ENCODE results near the gene WASF1. TPM values are rescaled to one million over a fixed set of nuclear protein-coding genes. Genes with fewer than 3 reads are reported as not detected.

Gene WASF1
- total and polyA plus RNA-seq, 2 donors from 2014 or later, result 6.5 to 9.7 TPM

DNA sequence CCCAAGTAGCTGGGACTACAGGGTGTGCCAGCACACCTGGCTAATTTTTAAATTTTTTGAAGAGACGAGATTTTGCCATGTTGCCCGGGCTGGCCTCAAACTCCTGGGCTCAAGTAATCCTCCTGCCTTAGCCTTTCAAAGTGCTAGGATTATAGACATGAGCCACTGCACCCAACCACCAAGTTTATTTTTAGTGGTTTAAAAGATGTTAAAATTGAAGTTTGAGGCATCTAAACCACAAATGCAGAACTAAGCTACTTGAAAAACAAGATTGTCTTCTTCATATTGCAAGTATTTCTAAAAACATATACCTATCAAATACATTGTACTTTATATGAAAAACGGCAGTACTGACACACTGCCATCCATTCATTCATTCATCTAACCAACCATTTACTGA lies 31.6 kb downstream of the WASF1 start:
- Histone ChIP-seq H3K27ac (ENCODE audit: low read depth in 2 of 2, low read length in 2 of 2) (no peak overlapping the region), H3K36me3 (ENCODE audit: control insufficient read depth in 2 of 3, insufficient read depth in 3 of 3, low read length in 3 of 3) (no peaks in the 10 kb centered on the region), H3K27me3 (ENCODE audit: control insufficient read depth, insufficient read depth, low read length) (no peaks in the 10 kb centered on the region), H3K9me3 (ENCODE audit: control insufficient read depth in 2 of 3, insufficient read depth in 1 of 3, low read length in 3 of 3) (no peaks in the 10 kb centered on the region), H3K9ac (ENCODE audit: low read length in 3 of 3) (no peak overlapping the region), H3K4me3 (ENCODE audit: low read length in 3 of 3) (no peak overlapping the region), H3K4me1 (ENCODE audit: control insufficient read depth in 2 of 3, insufficient read depth in 2 of 3, low read depth in 1 of 3, low read length in 3 of 3) (no peaks in the 10 kb centered on the region)
- no peak for DNase-seq
- TF ChIP-seq, protein P1, sequence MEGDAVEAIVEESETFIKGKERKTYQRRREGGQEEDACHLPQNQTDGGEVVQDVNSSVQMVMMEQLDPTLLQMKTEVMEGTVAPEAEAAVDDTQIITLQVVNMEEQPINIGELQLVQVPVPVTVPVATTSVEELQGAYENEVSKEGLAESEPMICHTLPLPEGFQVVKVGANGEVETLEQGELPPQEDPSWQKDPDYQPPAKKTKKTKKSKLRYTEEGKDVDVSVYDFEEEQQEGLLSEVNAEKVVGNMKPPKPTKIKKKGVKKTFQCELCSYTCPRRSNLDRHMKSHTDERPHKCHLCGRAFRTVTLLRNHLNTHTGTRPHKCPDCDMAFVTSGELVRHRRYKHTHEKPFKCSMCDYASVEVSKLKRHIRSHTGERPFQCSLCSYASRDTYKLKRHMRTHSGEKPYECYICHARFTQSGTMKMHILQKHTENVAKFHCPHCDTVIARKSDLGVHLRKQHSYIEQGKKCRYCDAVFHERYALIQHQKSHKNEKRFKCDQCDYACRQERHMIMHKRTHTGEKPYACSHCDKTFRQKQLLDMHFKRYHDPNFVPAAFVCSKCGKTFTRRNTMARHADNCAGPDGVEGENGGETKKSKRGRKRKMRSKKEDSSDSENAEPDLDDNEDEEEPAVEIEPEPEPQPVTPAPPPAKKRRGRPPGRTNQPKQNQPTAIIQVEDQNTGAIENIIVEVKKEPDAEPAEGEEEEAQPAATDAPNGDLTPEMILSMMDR (IDR thresholded peaks at IDR 0.05; ENCODE audit: borderline replicate concordance, extremely low read depth, insufficient read depth), result no peak
- intact Hi-C loops (cut with DNase I), result no loop called here
- no peak for FAIRE-seq

DNA sequence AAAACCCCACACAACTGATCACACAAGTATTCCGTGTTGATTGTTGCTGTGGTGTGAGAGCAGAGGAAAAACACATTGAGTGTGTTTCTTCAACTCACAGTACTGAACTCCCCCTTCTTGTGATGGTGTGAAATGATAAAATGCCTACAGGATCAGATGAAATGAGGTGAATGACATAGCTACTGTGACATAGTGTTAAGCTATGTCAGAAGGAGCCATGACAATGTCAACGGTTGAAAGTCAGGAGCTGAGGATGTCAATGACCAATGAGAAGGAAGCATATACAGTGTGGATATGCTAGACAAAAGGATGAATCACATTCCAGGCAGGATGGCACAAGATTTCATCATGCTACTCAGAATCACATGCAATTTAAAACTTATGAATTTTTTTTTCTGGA lies 38.8 kb downstream of the WASF1 start:
- Histone ChIP-seq H3K27me3 (ENCODE audit: control insufficient read depth, insufficient read depth, low read length) (no peaks in the 10 kb centered on the region), H3K4me1 (ENCODE audit: control insufficient read depth in 2 of 3, insufficient read depth in 2 of 3, low read depth in 1 of 3, low read length in 3 of 3) (no peaks in the 10 kb centered on the region), H3K9ac (ENCODE audit: low read length in 3 of 3) (no peak overlapping the region), H3K36me3 (ENCODE audit: control insufficient read depth in 2 of 3, insufficient read depth in 3 of 3, low read length in 3 of 3) (peaks cover 0 to 6% (median 0%) of the 10 kb centered on the region in 3 donors), H3K4me3 (ENCODE audit: low read length in 3 of 3) (no peak overlapping the region), H3K9me3 (ENCODE audit: control insufficient read depth in 2 of 3, insufficient read depth in 1 of 3, low read length in 3 of 3) (peaks cover 0 to 7% (median 0%) of the 10 kb centered on the region in 3 donors), H3K27ac (ENCODE audit: low read depth in 2 of 2, low read length in 2 of 2) (no peak overlapping the region)
- intact Hi-C loops (cut with DNase I), result no loop called here
- DNase-seq (no peak), FAIRE-seq (no peak)
- TF ChIP-seq, protein P1 (IDR thresholded peaks at IDR 0.05; ENCODE audit: borderline replicate concordance, extremely low read depth, insufficient read depth), result no peak

DNA sequence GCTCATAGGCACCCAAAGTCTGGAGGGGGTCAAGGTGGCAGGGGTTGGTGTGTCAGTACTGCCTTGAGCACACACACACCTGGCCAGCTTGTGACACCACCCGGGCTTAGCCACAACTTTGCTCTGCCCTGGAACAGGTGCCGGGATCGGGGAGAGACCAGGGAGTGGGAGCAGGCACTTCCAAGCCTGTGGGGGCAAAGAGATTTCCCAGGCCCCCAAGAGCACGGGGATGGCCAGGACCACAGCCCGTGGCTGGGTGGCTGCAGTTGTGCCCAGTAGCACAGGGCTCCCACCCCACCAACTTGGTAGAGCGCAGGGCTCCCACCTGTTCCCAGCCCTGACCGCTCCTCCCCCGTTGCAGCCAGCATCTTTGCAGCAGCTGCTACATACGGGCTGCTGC lies 40.4 kb downstream of the WASF1 start:
- H3K36me3 ChIP-seq (ENCODE audit: control insufficient read depth in 2 of 3, insufficient read depth in 3 of 3, low read length in 3 of 3), result peaks cover 0 to 6% (median 0%) of the 10 kb centered on the region in 3 donors
- peaks cover 0 to 7% (median 0%) of the 10 kb centered on the region in 3 donors for H3K9me3 ChIP-seq (ENCODE audit: control insufficient read depth in 2 of 3, insufficient read depth in 1 of 3, low read length in 3 of 3)
- no peak overlapping the region for H3K27ac ChIP-seq (ENCODE audit: low read depth in 2 of 2, low read length in 2 of 2)
- no peak overlapping the region for H3K4me3 ChIP-seq (ENCODE audit: low read length in 3 of 3)
- H3K9ac ChIP-seq (ENCODE audit: low read length in 3 of 3), result no peak overlapping the region
- intact Hi-C loops (cut with DNase I), result no loop called here
- H3K4me1 ChIP-seq (ENCODE audit: control insufficient read depth in 2 of 3, insufficient read depth in 2 of 3, low read depth in 1 of 3, low read length in 3 of 3), result no peaks in the 10 kb centered on the region
- TF ChIP-seq, protein P1 (IDR thresholded peaks at IDR 0.05; ENCODE audit: borderline replicate concordance, extremely low read depth, insufficient read depth), result no peak
- no peak for DNase-seq
- H3K27me3 ChIP-seq (ENCODE audit: control insufficient read depth, insufficient read depth, low read length), result no peaks in the 10 kb centered on the region
- no peak for FAIRE-seq
